ENCODE data around the gene ODF2L. TPM values are rescaled to one million over a fixed set of nuclear protein-coding genes. Genes with fewer than 3 reads are reported as not detected.

Gene ODF2L
- total and polyA plus RNA-seq, 9 of the 15 experiments (the other 6 are each of a cell fraction or from before 2014, with no cell fraction given), result 2.2 to 6.0 (median 4.7) TPM

GRCh38 chr1:86435327-86435726 is 39.2 kb upstream of the ODF2L start (continued):
- TF ChIP-seq RB1 (IDR thresholded peaks at IDR 0.05; ENCODE audit: low read depth) (no peak), IRF1 (CRISPR knock-in tag; IDR thresholded peaks at IDR 0.05; ENCODE audit: borderline replicate concordance) (no peak), SIN3B (IDR thresholded peaks at IDR 0.05; ENCODE audit: low read depth) (no peak), CAMTA2 (CRISPR knock-in tag; conservative IDR thresholded peaks at IDR 0.05) (no peak), HDGF (IDR thresholded peaks at IDR 0.05) (no peak), ZNF586 (CRISPR knock-in tag; conservative IDR thresholded peaks at IDR 0.05) (no peak), REST (IDR thresholded peaks at IDR 0.05; ENCODE audit: borderline replicate concordance) (no peak), REST (CRISPR knock-in tag; IDR thresholded peaks at IDR 0.05; ENCODE audit: low read depth) (no peak), SMAD3 (CRISPR knock-in tag; conservative IDR thresholded peaks at IDR 0.05) (0 out of 2 replicates have a peak, but pooled peaks have one; percentile 28), PHB2 (IDR thresholded peaks at IDR 0.05; ENCODE audit: low read depth) (no peak), TSHZ1 (CRISPR knock-in tag; IDR thresholded peaks at IDR 0.05) (no peak), HNRNPK (IDR thresholded peaks at IDR 0.05; ENCODE audit: low read depth, low read length, poor library complexity, severe bottlenecking) (no peak), TCF3 (CRISPR knock-in tag; IDR thresholded peaks at IDR 0.05) (peak; percentile 63; the same call in 1 of the 2 replicates), RBM17 (IDR thresholded peaks at IDR 0.05; ENCODE audit: borderline replicate concordance, low read depth, low read length) (no peak), HINFP (tag; conservative IDR thresholded peaks at IDR 0.05; ENCODE audit: low read depth) (no peak), ZNF79 (CRISPR knock-in tag; IDR thresholded peaks at IDR 0.05; ENCODE audit: low read depth) (no peak)
